Suprapubic skin (tissue), 4 donors: ENCODE measurements around the gene POP5. TPM values are rescaled to one million over a fixed set of nuclear protein-coding genes. Genes with fewer than 3 reads are reported as not detected.

Source experiments
- DNase-seq, 2 donors: peaks; one replicate each; pipeline ENCODE4 v3.0.0-alpha.2; 2019; ENCODE audit warnings: low spot score in 2 of 2
- H3K27ac ChIP-seq: fragments of 200-600 bp; sonication (generic); one replicate; pipeline ENCODE4 v1.5.1; 2019
- H3K27me3 ChIP-seq: fragments of 200-600 bp; sonication (generic); one replicate; pipeline ENCODE4 v1.5.1; 2019
- H3K36me3 ChIP-seq: fragments of 200-600 bp; sonication (generic); one replicate; pipeline ENCODE4 v1.5.1; 2019
- H3K4me1 ChIP-seq: fragments of 200-600 bp; sonication (generic); one replicate; pipeline ENCODE4 v1.5.1; 2019
- H3K4me3 ChIP-seq: fragments of 200-600 bp; sonication (generic); one replicate; pipeline ENCODE4 v1.5.1; 2019; ENCODE audit warnings: mild to moderate bottlenecking
- H3K9me3 ChIP-seq: fragments of 200-600 bp; sonication (generic); one replicate; pipeline ENCODE4 v1.5.1; 2019
- EP300 ChIP-seq: sonication (generic); formaldehyde crosslinking; IDR thresholded peaks from one replicate; pipeline ENCODE4 v1.6.1; 2017; ENCODE audit warnings: antibody characterized with exemption
- POLR2A ChIP-seq, 2 donors: fragments of 450-650 bp; IDR thresholded peaks; one replicate each; pipeline ENCODE4 v1.6.1; 2017; ENCODE audit warnings: antibody characterized with exemption in 2 of 2, mild to moderate bottlenecking in 2 of 2, moderate library complexity in 2 of 2
- POLR2AphosphoS5 ChIP-seq, 3 donors: sonication (generic); formaldehyde crosslinking; IDR thresholded peaks; one replicate each; pipeline ENCODE4 v1.6.1; 2017; ENCODE audit warnings: antibody characterized with exemption in 3 of 3
- WGBS: methylation state at CpG from one replicate; pipeline ENCODE4 v1.1.5; 2018; 5-methylcytosine and 5-hydroxymethylcytosine counted together
- total RNA-seq, 4 donors: library from RNA; depleted of rRNA; stranded (reverse); fragments of >200 nt; gene quantifications; one replicate each; pipeline ENCODE4 v1.1.0, GENCODE V29; 2016
- TF ChIP-seq, protein P1 (sequence below), 2 donors: fragments of 200-600 bp in 1 of 2; fragments of 450-650 bp in 1 of 2; sonication (generic) in 1 of 2; IDR thresholded peaks; one replicate each; pipeline ENCODE4 v1.5.1; 2016 to 2019; ENCODE audit warnings: antibody characterized with exemption in 2 of 2, mild to moderate bottlenecking in 1 of 2, moderate library complexity in 1 of 2

The POP5 gene
- total RNA-seq, 4 donors from 2014 or later, result 27.6 to 38.5 (median 32.4) TPM

GRCh38 chr12:120529641-120530417 lies 51.4 kb downstream of the POP5 start:
- Histone ChIP-seq H3K36me3 (no peaks in the 10 kb centered on the region), H3K4me1 (peaks cover 24% of the 10 kb centered on the region), H3K27ac (peak overlapping the region; percentile 92), H3K27me3 (no peaks in the 10 kb centered on the region), H3K4me3 (peak overlapping the region; percentile 85), H3K9me3 (no peaks in the 10 kb centered on the region)
- TF ChIP-seq POLR2AphosphoS5 (IDR thresholded peaks at IDR 0.05) (no peak), POLR2A (IDR thresholded peaks at IDR 0.05) (no peak), EP300 (no peak)
- TF ChIP-seq, protein P1, sequence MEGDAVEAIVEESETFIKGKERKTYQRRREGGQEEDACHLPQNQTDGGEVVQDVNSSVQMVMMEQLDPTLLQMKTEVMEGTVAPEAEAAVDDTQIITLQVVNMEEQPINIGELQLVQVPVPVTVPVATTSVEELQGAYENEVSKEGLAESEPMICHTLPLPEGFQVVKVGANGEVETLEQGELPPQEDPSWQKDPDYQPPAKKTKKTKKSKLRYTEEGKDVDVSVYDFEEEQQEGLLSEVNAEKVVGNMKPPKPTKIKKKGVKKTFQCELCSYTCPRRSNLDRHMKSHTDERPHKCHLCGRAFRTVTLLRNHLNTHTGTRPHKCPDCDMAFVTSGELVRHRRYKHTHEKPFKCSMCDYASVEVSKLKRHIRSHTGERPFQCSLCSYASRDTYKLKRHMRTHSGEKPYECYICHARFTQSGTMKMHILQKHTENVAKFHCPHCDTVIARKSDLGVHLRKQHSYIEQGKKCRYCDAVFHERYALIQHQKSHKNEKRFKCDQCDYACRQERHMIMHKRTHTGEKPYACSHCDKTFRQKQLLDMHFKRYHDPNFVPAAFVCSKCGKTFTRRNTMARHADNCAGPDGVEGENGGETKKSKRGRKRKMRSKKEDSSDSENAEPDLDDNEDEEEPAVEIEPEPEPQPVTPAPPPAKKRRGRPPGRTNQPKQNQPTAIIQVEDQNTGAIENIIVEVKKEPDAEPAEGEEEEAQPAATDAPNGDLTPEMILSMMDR (IDR thresholded peaks at IDR 0.05), result no peak
- DNase-seq, result no peak
- WGBS, result 24% methylated on average over 19 of the region's 19 CpGs

- H3K36me3 ChIP-seq, result no peaks in the 10 kb centered on the region
- DNase-seq, result peak; percentile 94 to 97
- H3K27me3 ChIP-seq, result no peaks in the 10 kb centered on the region
- TF ChIP-seq EP300 (no peak), POLR2A (IDR thresholded peaks at IDR 0.05) (peak in 1 of 2 donors; percentile 51), POLR2AphosphoS5 (IDR thresholded peaks at IDR 0.05) (peak; percentile 52 to 90 (median 61))
- TF ChIP-seq, protein P1 (IDR thresholded peaks at IDR 0.05), result no peak
- H3K27ac ChIP-seq, result peak within 1 kb of the TSS; percentile 92
- peaks cover 24% of the 10 kb centered on the region for H3K4me1 ChIP-seq
- WGBS, result under 1% methylated on average over 35 of the region's 38 CpGs
- H3K9me3 ChIP-seq, result no peaks in the 10 kb centered on the region
- peak within 1 kb of the TSS; percentile 85 for H3K4me3 ChIP-seq
Measured at GRCh38 chr12:120528861-120529525, 52.2 kb downstream of the POP5 start, which contains the start of gene COQ5. Gene COQ5, minus strand, starts transcription at chr12:120529158. Its CDS starts 17 bp downstream, at chr12:120529141.

Other genes with a start within 250 kb of the POP5 start
- gene MSI1, start 212.2 kb downstream of the POP5 start, total RNA-seq, result under 1 TPM; 0.40 to 0.86 (median 0.61) TPM
- gene COX6A1, start 143.3 kb downstream of the POP5 start, total RNA-seq, result 1,000 to 10,000 TPM in 1 of 4 donors, 100 to 1,000 TPM in 3; 569 to 1,135 (median 836) TPM
- 10 to 100 TPM in 3 of 4 donors, 1 to 10 TPM in 1; 9.7 to 22.9 (median 17.4) TPM for gene TRIAP1, start 135.0 kb downstream of the POP5 start, total RNA-seq
- 10 to 100 TPM; 17.5 to 27.8 (median 21.0) TPM for gene GATC, start 135.0 kb downstream of the POP5 start, total RNA-seq
- 10 to 100 TPM; 51.5 to 98.5 (median 73.0) TPM for gene SRSF9, start 111.7 kb downstream of the POP5 start, total RNA-seq
- gene DYNLL1, start 85.3 kb downstream of the POP5 start, total RNA-seq, result 100 to 1,000 TPM; 167 to 493 (median 469) TPM
- 10 to 100 TPM; 14.9 to 18.7 (median 18.0) TPM for gene COQ5, start 52.2 kb downstream of the POP5 start, total RNA-seq
- 100 to 1,000 TPM in 3 of 4 donors, 10 to 100 TPM in 1; 98.2 to 206 (median 163) TPM for gene RNF10, start 47.0 kb downstream of the POP5 start, total RNA-seq
- gene CABP1, start 59.2 kb upstream of the POP5 start, total RNA-seq, result under 1 TPM in 3 of 4 donors, not detected in 1; 0.19 to 0.56 (median 0.47) TPM
- 10 to 100 TPM; 34.8 to 72.6 (median 60.4) TPM for gene MLEC, start 105.7 kb upstream of the POP5 start, total RNA-seq
- 10 to 100 TPM; 14.2 to 27.6 (median 19.3) TPM for gene UNC119B, start 129.1 kb upstream of the POP5 start, total RNA-seq
- gene ACADS, start 144.4 kb upstream of the POP5 start, total RNA-seq, result 10 to 100 TPM; 19.6 to 27.6 (median 24.4) TPM